ENCODE measurements around the gene SH3PXD2B. TPM values are rescaled to one million over a fixed set of nuclear protein-coding genes. Genes with fewer than 3 reads are reported as not detected.
A peak's percentile ranks its signal among the peaks of the same experiment; 100 is the strongest.

SH3PXD2B gene
- polyA plus RNA-seq, 3 donors from 2014 or later, result not detected

GRCh38 chr5:172395483-172395882 is 58.8 kb downstream of the SH3PXD2B start:
- no peaks in the 10 kb centered on the region for H3K4me1 Mint-ChIP-seq
- H3K27me3 Mint-ChIP-seq (ENCODE audit: low read depth in 3 of 3), result peaks cover 2 to 19% (median 8%) of the 10 kb centered on the region in 3 donors
- H3K9me3 Mint-ChIP-seq, result peaks cover 3 to 24% (median 9%) of the 10 kb centered on the region in 6 donors
- DNase-seq, result no peak
- H3K4me3 Mint-ChIP-seq, result no peak overlapping the region
- no peaks in the 10 kb centered on the region for H3K36me3 Mint-ChIP-seq
- no peak overlapping the region for H3K27ac Mint-ChIP-seq

GRCh38 chr5:172389578-172390112 is 64.7 kb downstream of the SH3PXD2B start:
- Mint-ChIP-seq H3K4me1 (no peaks in the 10 kb centered on the region), H3K36me3 (no peaks in the 10 kb centered on the region), H3K27ac (no peak overlapping the region), H3K27me3 (ENCODE audit: low read depth in 3 of 3) (peaks cover 0 to 15% (median 7%) of the 10 kb centered on the region in 3 donors), H3K9me3 (no peaks in the 10 kb centered on the region), H3K4me3 (no peak overlapping the region)
- DNase-seq, result no peak

GRCh38 chr5:172388246-172388733 is 66.0 kb downstream of the SH3PXD2B start:
- Mint-ChIP-seq H3K27me3 (ENCODE audit: low read depth in 3 of 3) (peaks cover 0 to 6% (median 2%) of the 10 kb centered on the region in 3 donors), H3K27ac (no peak overlapping the region), H3K36me3 (no peaks in the 10 kb centered on the region), H3K4me1 (no peaks in the 10 kb centered on the region), H3K9me3 (peaks cover 0 to 1% (median 0%) of the 10 kb centered on the region in 6 donors), H3K4me3 (no peak overlapping the region)
- no peak for DNase-seq

GRCh38 chr5:172385707-172386106 is 68.6 kb downstream of the SH3PXD2B start:
- no peak overlapping the region for H3K27ac Mint-ChIP-seq
- H3K4me1 Mint-ChIP-seq, result no peaks in the 10 kb centered on the region
- peaks cover 0 to 10% (median 2%) of the 10 kb centered on the region in 3 donors for H3K27me3 Mint-ChIP-seq (ENCODE audit: low read depth in 3 of 3)
- peaks cover 0 to 1% (median 0%) of the 10 kb centered on the region in 6 donors for H3K9me3 Mint-ChIP-seq
- no peak overlapping the region for H3K4me3 Mint-ChIP-seq
- DNase-seq, result no peak
- no peaks in the 10 kb centered on the region for H3K36me3 Mint-ChIP-seq

- peaks cover 0 to 1% (median 0%) of the 10 kb centered on the region in 6 donors for H3K9me3 Mint-ChIP-seq
- H3K36me3 Mint-ChIP-seq, result no peaks in the 10 kb centered on the region
- peaks cover 0 to 9% (median 2%) of the 10 kb centered on the region in 3 donors for H3K27me3 Mint-ChIP-seq (ENCODE audit: low read depth in 3 of 3)
- H3K4me1 Mint-ChIP-seq, result no peaks in the 10 kb centered on the region
- no peak overlapping the region for H3K27ac Mint-ChIP-seq
- no peak for DNase-seq
- H3K4me3 Mint-ChIP-seq, result no peak overlapping the region
Measured at GRCh38 chr5:172385010-172385563, 69.2 kb downstream of the SH3PXD2B start.

DNA sequence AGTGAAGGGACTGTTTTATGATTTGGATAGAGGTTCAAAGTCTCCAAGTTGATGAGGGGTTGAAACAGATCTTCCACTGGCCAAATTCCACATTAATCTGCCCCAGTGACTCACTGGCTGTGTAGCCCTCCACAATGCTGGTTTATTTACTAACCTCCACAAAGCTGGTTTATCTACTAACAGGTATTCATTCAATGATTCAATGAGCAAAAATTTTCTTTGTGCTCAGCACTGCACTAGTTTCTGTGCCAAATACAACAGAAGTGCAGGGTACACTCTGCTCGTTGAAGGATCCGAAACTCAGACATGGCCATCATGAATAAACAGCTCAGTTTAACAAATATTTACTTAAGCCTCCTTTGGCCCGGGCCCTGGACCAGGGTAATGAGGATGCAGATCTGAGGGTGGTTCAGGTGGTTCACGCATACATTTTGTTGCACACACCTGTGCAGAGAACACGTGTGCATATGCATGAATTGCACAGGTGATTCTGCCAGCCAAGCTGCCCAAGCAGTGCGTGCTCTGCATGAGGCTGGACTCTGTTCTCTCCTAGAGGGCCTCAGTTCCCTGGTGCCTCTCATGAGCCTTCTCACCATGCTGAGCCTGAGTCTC is 71.0 kb downstream of the SH3PXD2B start:
- Mint-ChIP-seq H3K27me3 (ENCODE audit: low read depth in 3 of 3) (peaks cover 0 to 4% (median 2%) of the 10 kb centered on the region in 3 donors), H3K9me3 (peaks cover 0 to 1% (median 0%) of the 10 kb centered on the region in 6 donors), H3K4me3 (no peak overlapping the region), H3K36me3 (no peaks in the 10 kb centered on the region), H3K4me1 (no peaks in the 10 kb centered on the region), H3K27ac (no peak overlapping the region)
- DNase-seq, result no peak

DNA sequence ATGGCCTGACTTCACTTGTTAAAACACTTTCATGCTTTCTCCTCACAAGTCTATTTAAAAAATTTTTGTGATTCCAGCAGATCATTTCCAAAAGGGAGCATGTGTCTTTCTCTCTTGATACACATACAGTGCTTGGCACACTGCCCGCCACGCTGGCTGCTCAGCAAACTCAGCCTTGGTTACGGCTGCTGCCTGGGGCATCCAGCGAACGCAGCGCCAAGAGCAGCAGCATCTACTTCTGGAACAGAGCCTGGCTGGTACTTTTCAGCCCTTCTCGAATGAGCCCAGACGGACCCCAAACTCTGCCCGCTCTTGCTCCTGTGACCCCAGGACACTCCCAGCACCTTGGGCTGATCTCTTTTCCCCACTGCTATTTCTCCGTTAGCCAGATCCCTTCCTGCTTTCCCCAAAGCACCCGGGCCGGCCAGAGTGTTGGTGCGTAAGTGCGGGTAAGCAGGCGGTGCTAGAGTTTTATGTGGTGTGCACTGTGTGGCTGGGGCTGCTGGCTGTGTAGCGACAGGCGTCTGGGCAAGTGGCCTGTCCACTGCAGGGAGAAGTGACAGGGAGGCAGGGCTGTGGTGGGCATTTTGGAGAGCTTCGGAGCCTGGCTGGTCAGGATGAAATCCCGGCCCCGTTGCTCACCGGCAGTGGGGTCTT is 73.2 kb downstream of the SH3PXD2B start:
- H3K27ac Mint-ChIP-seq, result no peak overlapping the region
- DNase-seq, result no peak
- H3K27me3 Mint-ChIP-seq (ENCODE audit: low read depth in 3 of 3), result peaks cover 0 to 6% (median 2%) of the 10 kb centered on the region in 3 donors
- peaks cover 3 to 8% of the 10 kb centered on the region in 2 donors for H3K4me1 Mint-ChIP-seq
- peaks cover 0 to 1% (median 0%) of the 10 kb centered on the region in 6 donors for H3K9me3 Mint-ChIP-seq
- H3K36me3 Mint-ChIP-seq, result no peaks in the 10 kb centered on the region
- H3K4me3 Mint-ChIP-seq, result no peak overlapping the region

- Mint-ChIP-seq H3K9me3 (peaks cover 0 to 1% (median 0%) of the 10 kb centered on the region in 6 donors), H3K36me3 (no peaks in the 10 kb centered on the region), H3K27ac (no peak overlapping the region), H3K4me3 (no peak overlapping the region), H3K4me1 (peaks cover 3 to 8% of the 10 kb centered on the region in 2 donors), H3K27me3 (ENCODE audit: low read depth in 3 of 3) (peaks cover 0 to 8% (median 2%) of the 10 kb centered on the region in 3 donors)
- no peak for DNase-seq
Measured at GRCh38 chr5:172380301-172380986, 73.9 kb downstream of the SH3PXD2B start.

GRCh38 chr5:172379481-172379880 is 74.8 kb downstream of the SH3PXD2B start:
- Mint-ChIP-seq H3K27ac (no peak overlapping the region), H3K27me3 (ENCODE audit: low read depth in 3 of 3) (peaks cover 0 to 8% (median 2%) of the 10 kb centered on the region in 3 donors), H3K9me3 (peaks cover 0 to 1% (median 0%) of the 10 kb centered on the region in 6 donors)

DNA sequence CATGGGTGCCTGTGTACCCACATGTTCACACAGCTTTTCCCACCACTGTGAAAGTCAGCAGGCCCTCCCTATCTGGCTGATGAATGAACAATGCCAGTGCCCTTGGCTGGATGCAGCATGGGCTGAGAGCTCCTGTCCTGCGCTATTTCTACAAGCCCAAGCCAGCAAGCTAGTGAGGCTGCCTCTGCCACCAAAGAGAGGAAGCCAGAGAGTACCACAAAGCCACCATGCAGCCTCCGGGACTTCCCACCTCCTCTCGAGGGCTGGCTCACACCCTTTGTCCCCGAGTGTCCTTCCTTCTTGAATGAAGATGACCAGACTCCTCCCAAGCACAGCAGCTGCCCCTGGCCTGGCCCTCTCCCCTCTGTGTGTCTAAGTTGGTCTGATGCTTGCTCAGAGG is 76.5 kb downstream of the SH3PXD2B start:
- H3K4me1 Mint-ChIP-seq, result peaks cover 3 to 8% of the 10 kb centered on the region in 2 donors
- DNase-seq, result peak in 1 of 3 donors; percentile 3
- peaks cover 0 to 3% (median 0%) of the 10 kb centered on the region in 6 donors for H3K9me3 Mint-ChIP-seq
- no peaks in the 10 kb centered on the region for H3K36me3 Mint-ChIP-seq
- peaks cover 0 to 8% (median 2%) of the 10 kb centered on the region in 3 donors for H3K27me3 Mint-ChIP-seq (ENCODE audit: low read depth in 3 of 3)
- H3K27ac Mint-ChIP-seq, result no peak overlapping the region
- no peak overlapping the region for H3K4me3 Mint-ChIP-seq

More at GRCh38 chr5:172379481-172379880, 74.8 kb downstream of the SH3PXD2B start:
- Mint-ChIP-seq H3K4me1 (peaks cover 3 to 8% of the 10 kb centered on the region in 2 donors), H3K36me3 (no peaks in the 10 kb centered on the region), H3K4me3 (no peak overlapping the region)
- DNase-seq, result no peak

- Mint-ChIP-seq H3K4me1 (peaks cover 3 to 8% of the 10 kb centered on the region in 2 donors), H3K9me3 (peaks cover 0 to 3% (median 0%) of the 10 kb centered on the region in 6 donors), H3K27me3 (ENCODE audit: low read depth in 3 of 3) (peaks cover 0 to 8% (median 2%) of the 10 kb centered on the region in 3 donors), H3K4me3 (no peak overlapping the region), H3K27ac (no peak overlapping the region), H3K36me3 (no peaks in the 10 kb centered on the region)
- no peak for DNase-seq
Measured at GRCh38 chr5:172377438-172377837, 76.9 kb downstream of the SH3PXD2B start.

- DNase-seq, result no peak
- Mint-ChIP-seq H3K36me3 (peaks cover 0 to 3% (median 0%) of the 10 kb centered on the region in 3 donors), H3K27ac (no peak overlapping the region), H3K27me3 (ENCODE audit: low read depth in 3 of 3) (peaks cover 0 to 7% (median 1%) of the 10 kb centered on the region in 3 donors), H3K4me1 (peaks cover 3 to 8% of the 10 kb centered on the region in 2 donors), H3K9me3 (peaks cover 4 to 16% (median 13%) of the 10 kb centered on the region in 6 donors), H3K4me3 (no peak overlapping the region)
Measured at GRCh38 chr5:172374783-172375182, 79.5 kb downstream of the SH3PXD2B start.

- Mint-ChIP-seq H3K36me3 (peaks cover 0 to 3% (median 0%) of the 10 kb centered on the region in 3 donors), H3K4me3 (no peak overlapping the region), H3K27me3 (ENCODE audit: low read depth in 3 of 3) (peaks cover 0 to 7% (median 1%) of the 10 kb centered on the region in 3 donors), H3K4me1 (peaks cover 3 to 8% of the 10 kb centered on the region in 2 donors), H3K27ac (no peak overlapping the region), H3K9me3 (peaks cover 4 to 16% (median 13%) of the 10 kb centered on the region in 6 donors)
- no peak for DNase-seq
Measured at GRCh38 chr5:172373680-172374079, 80.6 kb downstream of the SH3PXD2B start.
